Esophagus mucosa (tissue), 1 donor: ENCODE results near the gene ZNF521. TPM values are rescaled to one million over a fixed set of nuclear protein-coding genes. Genes with fewer than 3 reads are reported as not detected.
A peak's percentile ranks its signal among the peaks of the same experiment; 100 is the strongest.

Experiments
- ATAC-seq: fragments of 200-7000 bp; cut with Tn5 transposase; one replicate; pipeline ENCODE4 v1.9.1; 2020
- total RNA-seq: library from RNA; stranded (reverse); gene quantifications from one replicate; pipeline ENCODE4 v1.2.4, GENCODE V29; 2023
- donor health status: DM: yes; HTN: yes; CAD: no.

Gene ZNF521
- total RNA-seq, 1 donor from 2014 or later: 3.3 TPM

- no peak for ATAC-seq
Observed at GRCh38 chr18:25247725-25248124, 104.2 kb downstream of the ZNF521 start.

- ATAC-seq: no peak
Observed at GRCh38 chr18:25244924-25245698, 106.9 kb downstream of the ZNF521 start.

- no peak for ATAC-seq
Observed at GRCh38 chr18:25244170-25244569, 107.8 kb downstream of the ZNF521 start.

GRCh38 chr18:25243754-25244153, 108.2 kb downstream of the ZNF521 start:
- no peak for ATAC-seq

GRCh38 chr18:25243257-25243656, 108.7 kb downstream of the ZNF521 start:
- no peak for ATAC-seq

GRCh38 chr18:25240420-25240770, 111.6 kb downstream of the ZNF521 start:
- no peak for ATAC-seq

- no peak for ATAC-seq
Observed at GRCh38 chr18:25239581-25240419, 112.2 kb downstream of the ZNF521 start.

GRCh38 chr18:25239151-25239550, 112.8 kb downstream of the ZNF521 start:
- no peak for ATAC-seq

- no peak for ATAC-seq
Observed at GRCh38 chr18:25237571-25238267, 114.2 kb downstream of the ZNF521 start.

GRCh38 chr18:25236736-25237135, 115.2 kb downstream of the ZNF521 start:
- ATAC-seq: no peak

- no peak for ATAC-seq
Observed at GRCh38 chr18:25235401-25236042, 116.4 kb downstream of the ZNF521 start.

GRCh38 chr18:25234740-25235345, 117.1 kb downstream of the ZNF521 start:
- no peak for ATAC-seq

GRCh38 chr18:25234322-25234639, 117.7 kb downstream of the ZNF521 start:
- no peak for ATAC-seq

- ATAC-seq: no peak
Observed at GRCh38 chr18:25233528-25234321, 118.2 kb downstream of the ZNF521 start.

- ATAC-seq: no peak
Observed at GRCh38 chr18:25231327-25231691, 120.7 kb downstream of the ZNF521 start.

GRCh38 chr18:25230658-25231326, 121.2 kb downstream of the ZNF521 start:
- ATAC-seq: peak; percentile 67

GRCh38 chr18:25229920-25230319, 122.0 kb downstream of the ZNF521 start:
- no peak for ATAC-seq

GRCh38 chr18:25229081-25229480, 122.9 kb downstream of the ZNF521 start:
- no peak for ATAC-seq

GRCh38 chr18:25228410-25228809, 123.6 kb downstream of the ZNF521 start:
- no peak for ATAC-seq

GRCh38 chr18:25225151-25225550, 126.8 kb downstream of the ZNF521 start:
- no peak for ATAC-seq
